ENCODE data around the gene FAM78B. TPM values are rescaled to one million over a fixed set of nuclear protein-coding genes. Genes with fewer than 3 reads are reported as not detected.

FAM78B gene
- total RNA-seq (2013; cell fraction: nucleolus; rRNA removed) = 4.5 and 6.2 TPM in 2 replicates
- total RNA-seq (2014; rRNA removed) = 2.0 and 2.8 TPM in 2 replicates
- 1.4 TPM in 2 replicates for total RNA-seq (2014; rRNA removed; fragmentation: Illumina TruSeq; extraction: Trizol)
- total RNA-seq (2021) = 2.9 and 3.2 TPM in 2 replicates
- polyA plus RNA-seq (2011; ENCODE audit: low read depth) = 0.31 TPM
- 4.1 and 4.9 TPM in 2 replicates for polyA plus RNA-seq (2011; rRNA removed)
- polyA plus RNA-seq (2011; cell fraction: cytosol; rRNA removed) = 3.9 and 4.3 TPM in 2 replicates
- polyA plus RNA-seq (2011; cell fraction: nucleus; rRNA removed) = 7.6 and 8.4 TPM in 2 replicates
- polyA plus RNA-seq (2012) = 0.31 and 0.74 TPM in 2 replicates
- polyA plus RNA-seq (2014; fragmentation: Illumina TruSeq; extraction: Trizol) = 1.5 and 1.7 TPM in 2 replicates
- polyA plus RNA-seq (2014; fragmentation: Nextera tagmentation; extraction: Ambion mirVana) = under 1 TPM; 0.31 to 0.40 TPM
- 2.9 and 4.1 TPM in 2 replicates for polyA plus RNA-seq (2014; rRNA removed)
- polyA plus RNA-seq (2016; fragmentation: Nextera tagmentation; extraction: Ambion mirVana) = 1 to 10 TPM in 1 of 2 experiments, under 1 TPM in 1; 0.10 to 1.5 TPM
- polyA minus RNA-seq (2011; rRNA and poly(A)+ RNA removed) = 4.6 and 5.8 TPM in 2 replicates
- polyA minus RNA-seq (2011; cell fraction: cytosol; rRNA and poly(A)+ RNA removed) = 1.1 and 1.3 TPM in 2 replicates
- 6.9 and 15.4 TPM in 2 replicates for polyA minus RNA-seq (2011; cell fraction: nucleus; rRNA and poly(A)+ RNA removed)
- percentile 46 among the genes with signal in this experiment for Bru-seq, nascent RNA
- percentile 53 among the genes with signal in this experiment for BruChase-seq, experiment 1, labeled RNA remaining after a 6-hour chase
- BruChase-seq, experiment 2, labeled RNA remaining after a 2-hour chase = percentile 55 among the genes with signal in this experiment
- long read RNA-seq, experiment 1, partial matches to known transcripts = 0 of 1 reads
- long read RNA-seq, experiment 1, other reads (novel, unspliced or antisense) = 0 of 1 reads
- long read RNA-seq, experiment 2, partial matches to known transcripts = 0 of 2 reads
- long read RNA-seq, experiment 2, other reads (novel, unspliced or antisense) = 2 of 2 reads

- ATAC-seq = peak; percentile 71
- RAD21 ChIA-PET (ENCODE audit: unreplicated experiment) = interaction anchor here (0.7 to 1.8 kb wide), 8 partner anchors 16 to 312 kb away, joined by 3 to 5 read pairs (median 3); no protein-coding TSS in a partner anchor
- CTCF ChIA-PET = interaction anchor here (0.8 to 1.9 kb wide), 13 partner anchors 8 to 1053 kb away, joined by 3 to 15 read pairs (median 3); no protein-coding TSS in a partner anchor
- peak; percentile 38 for FAIRE-seq
- no peaks in the 10 kb centered on the region for H3K36me3 ChIP-seq (ENCODE audit: control insufficient read depth in 2 of 2, insufficient read depth in 2 of 2, low read length in 1 of 2)
- peaks cover 40% of the 10 kb centered on the region for H3K4me1 ChIP-seq (ENCODE audit: control insufficient read depth, insufficient read depth, low read length)
- no peaks in the 10 kb centered on the region for H3K79me2 ChIP-seq (ENCODE audit: control insufficient read depth, insufficient read depth, low read length)
- no peaks in the 10 kb centered on the region; a peak in 1 of 4 replicates for H3K27me3 ChIP-seq (replicated peaks in 1 of 2; ENCODE audit: control insufficient read depth in 2 of 2, insufficient read depth in 2 of 2, low read length in 1 of 2)
- no peaks in the 10 kb centered on the region; the same call in 2 of the 3 replicates for H3K9me3 ChIP-seq (replicated peaks; ENCODE audit: control insufficient read depth, insufficient read depth, low read length)
- H3K4me2 ChIP-seq (ENCODE audit: control insufficient read depth, insufficient read depth) = peak within 1 kb of the TSS; percentile 95
- peak within 1 kb of the TSS; percentile 36 for H3K27ac ChIP-seq (ENCODE audit: control insufficient read depth, insufficient read depth)
- WGBS (ENCODE audit: insufficient coverage, insufficient replicate concordance, low lambda C conversion rate, missing lambda C conversion rate) = 2% methylated on average over 28 of the region's 64 CpGs
- DNase-seq (ENCODE audit: low read depth, low spot score) = peak; percentile 36
- no peaks in the 10 kb centered on the region for H4K20me1 ChIP-seq (ENCODE audit: control insufficient read depth, insufficient read depth)
- H3K9ac ChIP-seq (ENCODE audit: control insufficient read depth, insufficient read depth, low read length) = peak within 1 kb of the TSS; percentile 43; the same call in 1 of the 2 replicates
- H2AFZ ChIP-seq (ENCODE audit: control insufficient read depth, low read depth, low read length) = peak within 1 kb of the TSS; percentile 76
- POLR2A ChIA-PET = interaction anchor here (0.5 kb wide), 1 partner anchor 75 kb away, joined by 4 read pairs; no protein-coding TSS in a partner anchor
- in situ Hi-C loops (cut with MboI) = no loop called here
- BruUV-seq (replicated peaks) = TSS peak; percentile 96
- H3K4me3 ChIP-seq = peak within 1 kb of the TSS; percentile 66
- SMC1A ChIA-PET (ENCODE audit: uncharacterized antibody, unreplicated experiment) = interaction anchor here (1.1 to 1.7 kb wide), 9 partner anchors 18 to 530 kb away, joined by 3 to 6 read pairs (median 3); no protein-coding TSS in a partner anchor
- intact Hi-C loops (cut with micrococcal nuclease; ENCODE audit: unreplicated experiment) = loop anchor here (5.0 to 10.0 kb wide), 4 partner anchors 80 to 572 kb away; no protein-coding TSS in a partner anchor
- TF ChIP-seq SIN3A (IDR thresholded peaks at IDR 0.05; ENCODE audit: low read depth, low read length) = no peak
- TF ChIP-seq KLF5 (IDR thresholded peaks at IDR 0.05; ENCODE audit: partially characterized antibody) = peak; percentile 32
- TF ChIP-seq RELA (IDR thresholded peaks at IDR 0.05; ENCODE audit: borderline replicate concordance, partially characterized antibody) = no peak
- TF ChIP-seq FOXM1 (IDR thresholded peaks at IDR 0.05; ENCODE audit: low read depth, low read length) = no peak
- TF ChIP-seq GATAD2B (conservative IDR thresholded peaks at IDR 0.05; ENCODE audit: low read depth) = peak; percentile 61
- TF ChIP-seq ZSCAN29 (IDR thresholded peaks at IDR 0.05) = no peak
- no peak for TF ChIP-seq ATF7 (IDR thresholded peaks at IDR 0.05; ENCODE audit: low read depth)
- TF ChIP-seq NFYA (IDR thresholded peaks at IDR 0.05; ENCODE audit: borderline replicate concordance, low read depth, low read length) = no peak
- TF ChIP-seq, protein P1, sequence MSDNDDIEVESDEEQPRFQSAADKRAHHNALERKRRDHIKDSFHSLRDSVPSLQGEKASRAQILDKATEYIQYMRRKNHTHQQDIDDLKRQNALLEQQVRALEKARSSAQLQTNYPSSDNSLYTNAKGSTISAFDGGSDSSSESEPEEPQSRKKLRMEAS (IDR thresholded peaks at IDR 0.05; ENCODE audit: low read depth, low read length) = peak; percentile 57; the same call in 1 of the 2 replicates
- TF ChIP-seq, protein P2, sequence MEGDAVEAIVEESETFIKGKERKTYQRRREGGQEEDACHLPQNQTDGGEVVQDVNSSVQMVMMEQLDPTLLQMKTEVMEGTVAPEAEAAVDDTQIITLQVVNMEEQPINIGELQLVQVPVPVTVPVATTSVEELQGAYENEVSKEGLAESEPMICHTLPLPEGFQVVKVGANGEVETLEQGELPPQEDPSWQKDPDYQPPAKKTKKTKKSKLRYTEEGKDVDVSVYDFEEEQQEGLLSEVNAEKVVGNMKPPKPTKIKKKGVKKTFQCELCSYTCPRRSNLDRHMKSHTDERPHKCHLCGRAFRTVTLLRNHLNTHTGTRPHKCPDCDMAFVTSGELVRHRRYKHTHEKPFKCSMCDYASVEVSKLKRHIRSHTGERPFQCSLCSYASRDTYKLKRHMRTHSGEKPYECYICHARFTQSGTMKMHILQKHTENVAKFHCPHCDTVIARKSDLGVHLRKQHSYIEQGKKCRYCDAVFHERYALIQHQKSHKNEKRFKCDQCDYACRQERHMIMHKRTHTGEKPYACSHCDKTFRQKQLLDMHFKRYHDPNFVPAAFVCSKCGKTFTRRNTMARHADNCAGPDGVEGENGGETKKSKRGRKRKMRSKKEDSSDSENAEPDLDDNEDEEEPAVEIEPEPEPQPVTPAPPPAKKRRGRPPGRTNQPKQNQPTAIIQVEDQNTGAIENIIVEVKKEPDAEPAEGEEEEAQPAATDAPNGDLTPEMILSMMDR (IDR thresholded peaks at IDR 0.05 in 2 of 3, conservative IDR thresholded peaks at IDR 0.05 in 1 of 3; ENCODE audit: control insufficient read depth in 2 of 3, extremely low read depth in 1 of 3, insufficient read depth in 1 of 3, low read depth in 3 of 3, low read length in 3 of 3) = peak; percentile 4 to 14 (median 5); a peak in 1 of 6 replicates
- no peak for TF ChIP-seq YBX1 (IDR thresholded peaks at IDR 0.05)
- TF ChIP-seq CREM (IDR thresholded peaks at IDR 0.05; ENCODE audit: low read depth) = no peak
- no peak for TF ChIP-seq ASH2L (IDR thresholded peaks at IDR 0.05; ENCODE audit: borderline replicate concordance, low read depth)
- TF ChIP-seq TARDBP (IDR thresholded peaks at IDR 0.05; ENCODE audit: borderline replicate concordance) = no peak
- TF ChIP-seq HCFC1 (IDR thresholded peaks at IDR 0.05; ENCODE audit: low read length) = peak; percentile 30; the same call in 1 of the 2 replicates
- peak; percentile 31; the same call in 1 of the 2 replicates for TF ChIP-seq NR2F1 (conservative IDR thresholded peaks at IDR 0.05)
These were observed at the start of gene FAM78B for GRCh38 chr1:166166698-166167571. TSS of gene FAM78B (minus strand) at chr1:166167001. CDS start at chr1:166166248, 753 bp downstream.

All from GM12878 (cell line).